Keratinocyte (primary cell): ENCODE measurements around the gene C10orf90. TPM values are rescaled to one million over a fixed set of nuclear protein-coding genes. Genes with fewer than 3 reads are reported as not detected.

Experiments used
- DNase-seq: peaks from one replicate; pipeline ENCODE4 v3.0.0-alpha.2; 2011; ENCODE audit warnings: low read depth, missing footprints, low spot score
- FAIRE-seq: peaks from 2 replicates; lab custom pipeline; 2011; peaks lifted over from hg19 to GRCh38; lab: Jason Lieb, UNC
- H2AFZ ChIP-seq: 2 replicates; pipeline ENCODE4 v1.6.0; 2012; ENCODE audit warnings: low read length, control low read depth, inconsistent platforms; ENCODE audit not compliant: control insufficient read depth
- H3K27ac ChIP-seq: 2 replicates; pipeline ENCODE4 v1.5.1; 2011; ENCODE audit warnings: low read length; ENCODE audit not compliant: control insufficient read depth, insufficient read depth
- H3K27me3 ChIP-seq: 3 replicates; pipeline ENCODE4 v1.6.0; 2011; ENCODE audit warnings: low read length; ENCODE audit not compliant: control insufficient read depth, insufficient read depth; ENCODE audit errors: extremely low read depth
- H3K36me3 ChIP-seq, 2 experiments: 2 replicates in 1 of 2; 3 replicates in 1 of 2; pipeline ENCODE4 v1.5.1; 2011; ENCODE audit warnings: low read length in 2 of 2, mild to moderate bottlenecking in 1 of 2; ENCODE audit not compliant: control insufficient read depth in 2 of 2, insufficient read depth in 2 of 2; ENCODE audit errors: extremely low read depth in 1 of 2
- H3K4me1 ChIP-seq: 3 replicates; pipeline ENCODE4 v1.5.1; 2011; ENCODE audit warnings: low read length; ENCODE audit not compliant: control insufficient read depth, insufficient read depth; ENCODE audit errors: extremely low read depth
- H3K4me2 ChIP-seq: 3 replicates; pipeline ENCODE4 v1.6.0; 2011; ENCODE audit warnings: low read depth, low read length; ENCODE audit not compliant: control insufficient read depth, insufficient read depth; ENCODE audit errors: extremely low read depth
- H3K4me3 ChIP-seq, 3 experiments: fragments of 200-600 bp in 1 of 3; sonication (generic) in 1 of 3; 2 replicates in 2 of 3; 3 replicates in 1 of 3; pipeline ENCODE4 v1.5.1; 2011 to 2016; ENCODE audit warnings: low read length in 3 of 3, mild to moderate bottlenecking in 3 of 3, control low read depth in 2 of 3, inconsistent platforms in 1 of 3, low read depth in 1 of 3, mixed read lengths in 1 of 3, mixed run types in 1 of 3, moderate library complexity in 1 of 3; ENCODE audit not compliant: control insufficient read depth in 2 of 3, insufficient read depth in 2 of 3; ENCODE audit errors: extremely low read depth in 1 of 3
- H3K79me2 ChIP-seq: 2 replicates; pipeline ENCODE4 v1.6.0; 2012; ENCODE audit warnings: low read length; ENCODE audit not compliant: control insufficient read depth, insufficient read depth
- H3K9ac ChIP-seq: 3 replicates; pipeline ENCODE4 v1.6.0; 2011; ENCODE audit warnings: low read length; ENCODE audit not compliant: control insufficient read depth, insufficient read depth; ENCODE audit errors: extremely low read depth
- H3K9me1 ChIP-seq: 3 replicates; pipeline ENCODE4 v1.6.0; 2011; ENCODE audit warnings: low read length; ENCODE audit not compliant: control insufficient read depth, insufficient read depth; ENCODE audit errors: extremely low read depth
- H3K9me3 ChIP-seq: 2 replicates; pipeline ENCODE4 v1.5.1; 2012; ENCODE audit warnings: low read depth, low read length; ENCODE audit not compliant: control insufficient read depth
- H4K20me1 ChIP-seq: 3 replicates; pipeline ENCODE4 v1.6.0; 2011; ENCODE audit warnings: low read length; ENCODE audit not compliant: control insufficient read depth, insufficient read depth; ENCODE audit errors: extremely low read depth
- EZH2 ChIP-seq: IDR thresholded peaks from one replicate; pipeline ENCODE4 v1.6.1; 2012; ENCODE audit warnings: inconsistent platforms, mild to moderate bottlenecking, low read length, moderate library complexity
- dilution Hi-C: fragments of 300-500 bp; cut with MboI; formaldehyde crosslinking; loops from one replicate; pipeline ENCODE4 v1.7.0; 2020; ENCODE audit warnings: low sequenced_read_pairs; ENCODE audit not compliant: extremely low pct_ligation_motif_present
- polyA plus RNA-seq, 5 experiments: library from polyadenylated mRNA; depleted of rRNA in 3 of 5; stranded (reverse) in 3 of 5; stranded (forward) in 1 of 5; unstranded in 1 of 5; fragments of >200 nt; gene quantifications; 1 replicate in 1 of 5; 2 replicates in 3 of 5; 3 replicates in 1 of 5; pipeline versions ENCODE4 v1.2.1 to v1.2.3, GENCODE V29; 2011 to 2012; ENCODE audit warnings: missing spikeins in 2 of 5, low read depth in 1 of 5, low replicate concordance in 1 of 5
- TF ChIP-seq, protein P1 (sequence below), 3 experiments: IDR thresholded peaks in 1 of 3; conservative IDR thresholded peaks in 1 of 3; optimal IDR thresholded peaks in 1 of 3; 2 replicates in 2 of 3; 3 replicates in 1 of 3; pipeline versions ENCODE3 to v1.5.1; 2011; ENCODE audit warnings: low read length in 3 of 3, mild to moderate bottlenecking in 3 of 3, moderate library complexity in 2 of 3, control low read depth in 1 of 3, inconsistent platforms in 1 of 3; ENCODE audit not compliant: insufficient read depth in 2 of 3; ENCODE audit errors: extremely low read depth in 1 of 3

The C10orf90 gene
- polyA plus RNA-seq, 1 donor (not counting 4 experiments of a cell fraction or from before 2014, with no cell fraction given): not detected

DNA sequence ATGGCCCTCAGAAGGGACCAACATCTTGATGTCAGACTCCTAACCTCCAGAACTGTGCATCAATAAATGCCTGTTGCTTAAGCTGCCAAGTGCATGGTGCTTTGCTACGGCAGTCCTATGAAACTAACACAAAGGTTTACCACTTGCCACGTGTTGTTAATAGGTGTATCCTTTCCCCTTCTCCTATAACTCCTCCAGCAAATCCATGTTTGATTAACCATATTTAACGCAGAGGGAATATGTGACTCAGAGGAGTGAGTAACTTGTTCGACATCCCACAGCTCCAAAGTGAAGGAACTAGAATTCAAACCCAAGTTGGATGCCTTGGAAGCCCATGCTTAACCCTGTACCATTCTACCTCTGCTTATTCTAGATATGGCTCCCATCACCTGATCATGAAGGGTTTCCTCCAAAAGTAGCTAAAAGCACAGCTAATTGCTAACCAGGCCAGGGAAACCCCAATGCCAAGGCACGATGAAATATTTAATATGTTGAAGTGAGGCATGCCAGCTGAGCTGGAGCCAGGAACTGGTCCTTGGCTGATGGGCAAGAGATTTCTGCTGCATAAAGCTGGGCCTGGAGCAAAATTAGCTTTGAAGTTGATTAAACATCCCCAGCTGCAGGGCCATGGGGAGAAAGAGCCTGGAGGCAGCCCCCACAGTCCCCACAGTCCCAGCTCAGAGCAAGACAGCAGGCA, 131.9 kb downstream of the C10orf90 start:
- no peak for FAIRE-seq
- no peaks in the 10 kb centered on the region for H3K36me3 ChIP-seq
- no peaks in the 10 kb centered on the region for H3K27me3 ChIP-seq
- H3K9me1 ChIP-seq: no peaks in the 10 kb centered on the region
- no peak overlapping the region for H3K4me2 ChIP-seq
- H2AFZ ChIP-seq: no peak overlapping the region
- DNase-seq: no peak
- no peaks in the 10 kb centered on the region for H4K20me1 ChIP-seq
- no peaks in the 10 kb centered on the region for H3K79me2 ChIP-seq
- no peaks in the 10 kb centered on the region for H3K4me1 ChIP-seq
- H3K9me3 ChIP-seq: no peaks in the 10 kb centered on the region
- TF ChIP-seq, protein P1, sequence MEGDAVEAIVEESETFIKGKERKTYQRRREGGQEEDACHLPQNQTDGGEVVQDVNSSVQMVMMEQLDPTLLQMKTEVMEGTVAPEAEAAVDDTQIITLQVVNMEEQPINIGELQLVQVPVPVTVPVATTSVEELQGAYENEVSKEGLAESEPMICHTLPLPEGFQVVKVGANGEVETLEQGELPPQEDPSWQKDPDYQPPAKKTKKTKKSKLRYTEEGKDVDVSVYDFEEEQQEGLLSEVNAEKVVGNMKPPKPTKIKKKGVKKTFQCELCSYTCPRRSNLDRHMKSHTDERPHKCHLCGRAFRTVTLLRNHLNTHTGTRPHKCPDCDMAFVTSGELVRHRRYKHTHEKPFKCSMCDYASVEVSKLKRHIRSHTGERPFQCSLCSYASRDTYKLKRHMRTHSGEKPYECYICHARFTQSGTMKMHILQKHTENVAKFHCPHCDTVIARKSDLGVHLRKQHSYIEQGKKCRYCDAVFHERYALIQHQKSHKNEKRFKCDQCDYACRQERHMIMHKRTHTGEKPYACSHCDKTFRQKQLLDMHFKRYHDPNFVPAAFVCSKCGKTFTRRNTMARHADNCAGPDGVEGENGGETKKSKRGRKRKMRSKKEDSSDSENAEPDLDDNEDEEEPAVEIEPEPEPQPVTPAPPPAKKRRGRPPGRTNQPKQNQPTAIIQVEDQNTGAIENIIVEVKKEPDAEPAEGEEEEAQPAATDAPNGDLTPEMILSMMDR (optimal IDR thresholded peaks at IDR 0.05 in 1 of 3, IDR thresholded peaks at IDR 0.05 in 1 of 3, conservative IDR thresholded peaks at IDR 0.05 in 1 of 3; ENCODE audit: extremely low read depth in 1 of 3, insufficient read depth in 2 of 3, low read length in 3 of 3): no peak
- no peak for TF ChIP-seq EZH2
- no peak overlapping the region for H3K9ac ChIP-seq
- no peak overlapping the region for H3K27ac ChIP-seq
- dilution Hi-C loops: no loop called here
- no peak overlapping the region for H3K4me3 ChIP-seq

DNA sequence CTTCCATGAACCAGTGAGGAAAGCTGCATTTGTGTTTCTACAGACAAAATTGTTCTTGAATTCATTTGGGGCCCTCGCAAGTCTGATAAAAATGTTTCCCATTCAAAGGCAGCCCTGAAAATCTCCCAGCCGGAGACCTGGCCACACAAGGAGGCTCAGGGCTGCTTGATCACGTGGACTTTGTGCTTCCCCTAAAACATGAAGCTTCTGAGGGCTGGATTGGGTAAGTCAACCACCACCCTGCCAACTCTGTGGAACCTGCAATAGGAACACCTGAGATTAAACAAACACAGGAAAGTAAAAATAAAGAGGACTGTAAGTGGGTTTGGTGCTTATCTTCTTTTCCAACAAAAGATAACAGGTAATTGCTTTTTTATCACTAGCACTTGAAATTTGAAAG, 133.8 kb downstream of the C10orf90 start:
- no peak overlapping the region for H2AFZ ChIP-seq
- DNase-seq (no peak), FAIRE-seq (no peak)
- H4K20me1 ChIP-seq: no peaks in the 10 kb centered on the region
- no peak overlapping the region for H3K4me2 ChIP-seq
- H3K36me3 ChIP-seq: no peaks in the 10 kb centered on the region
- no peaks in the 10 kb centered on the region for H3K4me1 ChIP-seq
- H3K79me2 ChIP-seq: no peaks in the 10 kb centered on the region
- H3K27ac ChIP-seq: no peak overlapping the region
- no peak overlapping the region for H3K4me3 ChIP-seq
- no peak overlapping the region for H3K9ac ChIP-seq
- TF ChIP-seq EZH2: no peak
- TF ChIP-seq, protein P1 (optimal IDR thresholded peaks at IDR 0.05 in 1 of 3, IDR thresholded peaks at IDR 0.05 in 1 of 3, conservative IDR thresholded peaks at IDR 0.05 in 1 of 3; ENCODE audit: extremely low read depth in 1 of 3, insufficient read depth in 2 of 3, low read length in 3 of 3): no peak
- H3K9me3 ChIP-seq: no peaks in the 10 kb centered on the region
- H3K27me3 ChIP-seq: no peaks in the 10 kb centered on the region
- no peaks in the 10 kb centered on the region for H3K9me1 ChIP-seq
- dilution Hi-C loops: no loop called here
